Immature natural killer cell (primary cell): ENCODE results near the gene TAAR5. TPM values are rescaled to one million over a fixed set of nuclear protein-coding genes. Genes with fewer than 3 reads are reported as not detected.
"Not testable (repeated sequence)": the region's sequence is repeated elsewhere in the genome, so short reads cannot be mapped to it uniquely, and the experiment has no call there.

Experiments used
- DNase-seq, 3 donors: peaks; one replicate each; pipeline ENCODE4 v3.0.0; 2022; ENCODE audit warnings: mixed read lengths in 1 of 3
- H3K27ac Mint-ChIP-seq, 6 donors: one replicate each; pipeline ENCODE4 v1.8.0; 2020; ENCODE audit warnings: mixed read lengths in 6 of 6, mild to moderate bottlenecking in 5 of 6, inconsistent platforms in 4 of 6, moderate library complexity in 3 of 6
- H3K27me3 Mint-ChIP-seq, 3 donors: one replicate each; pipeline ENCODE4 v1.8.0; 2020 to 2021; ENCODE audit warnings: low read depth in 3 of 3, mild to moderate bottlenecking in 3 of 3, mixed read lengths in 3 of 3, moderate library complexity in 3 of 3, inconsistent platforms in 1 of 3
- H3K36me3 Mint-ChIP-seq, 3 donors: one replicate each; pipeline ENCODE4 v1.8.0; 2020; ENCODE audit warnings: mixed read lengths in 3 of 3, inconsistent platforms in 2 of 3, mild to moderate bottlenecking in 2 of 3
- H3K4me1 Mint-ChIP-seq, 2 donors: one replicate each; pipeline ENCODE4 v1.8.0; 2020; ENCODE audit warnings: inconsistent platforms in 2 of 2, mild to moderate bottlenecking in 2 of 2, mixed read lengths in 2 of 2, moderate library complexity in 1 of 2
- H3K4me3 Mint-ChIP-seq, 5 donors: one replicate each; pipeline ENCODE4 v1.8.0; 2020; ENCODE audit warnings: mild to moderate bottlenecking in 5 of 5, mixed read lengths in 5 of 5, inconsistent platforms in 3 of 5, moderate library complexity in 3 of 5
- H3K9me3 Mint-ChIP-seq, 6 donors: one replicate each; pipeline ENCODE4 v1.8.0; 2020; ENCODE audit warnings: mild to moderate bottlenecking in 6 of 6, mixed read lengths in 6 of 6, inconsistent platforms in 4 of 6, moderate library complexity in 3 of 6
- polyA plus RNA-seq, 3 donors: library from polyadenylated mRNA; unstranded; fragments of 300-500 nt; fragmentation: Illumina TruSeq; gene quantifications; one replicate each; pipeline ENCODE4 v1.2.3, GENCODE V29; 2021

The TAAR5 gene
- polyA plus RNA-seq, 3 donors from 2014 or later: not detected

- H3K36me3 Mint-ChIP-seq, H3K9me3 Mint-ChIP-seq, H3K4me3 Mint-ChIP-seq, DNase-seq, H3K4me1 Mint-ChIP-seq, H3K27ac Mint-ChIP-seq: not testable (repeated sequence)
- peaks cover 1 to 15% (median 4%) of the 10 kb centered on the region in 3 donors for H3K27me3 Mint-ChIP-seq
These were observed 29.5 kb downstream of the TAAR5 start for GRCh38 chr6:132560087-132560486.

- Mint-ChIP-seq H3K9me3 (no peaks in the 10 kb centered on the region), H3K36me3 (no peaks in the 10 kb centered on the region), H3K27me3 (peaks cover 0 to 6% (median 3%) of the 10 kb centered on the region in 3 donors), H3K4me3 (no peak within 1 kb of the TSS), H3K27ac (no peak within 1 kb of the TSS), H3K4me1 (no peaks in the 10 kb centered on the region)
- no peak for DNase-seq
These were observed 37.2 kb downstream of the TAAR5 start, which contains the start of gene TAAR8 for GRCh38 chr6:132552372-132552771. Gene TAAR8 (plus strand): TSS chr6:132552672. CDS start chr6:132552693, 21 bp downstream.

- Mint-ChIP-seq H3K4me3 (no peak overlapping the region), H3K36me3 (no peaks in the 10 kb centered on the region), H3K27ac (no peak overlapping the region), H3K9me3 (no peaks in the 10 kb centered on the region), H3K27me3 (peaks cover 0 to 3% (median 0%) of the 10 kb centered on the region in 3 donors), H3K4me1 (no peaks in the 10 kb centered on the region)
- DNase-seq: no peak
These were observed 38.3 kb downstream of the TAAR5 start for GRCh38 chr6:132551214-132551613.

- DNase-seq: no peak
- no peaks in the 10 kb centered on the region for H3K36me3 Mint-ChIP-seq
- no peak overlapping the region for H3K27ac Mint-ChIP-seq
- no peaks in the 10 kb centered on the region for H3K4me1 Mint-ChIP-seq
- no peaks in the 10 kb centered on the region for H3K9me3 Mint-ChIP-seq
- H3K4me3 Mint-ChIP-seq: no peak overlapping the region
- peaks cover 0 to 3% (median 2%) of the 10 kb centered on the region in 3 donors for H3K27me3 Mint-ChIP-seq
These were observed 40.6 kb downstream of the TAAR5 start for GRCh38 chr6:132548746-132549463.

- Mint-ChIP-seq H3K4me3 (no peak overlapping the region), H3K36me3 (no peaks in the 10 kb centered on the region), H3K4me1 (no peaks in the 10 kb centered on the region), H3K27ac (no peak overlapping the region), H3K27me3 (peaks cover 2 to 4% (median 4%) of the 10 kb centered on the region in 3 donors), H3K9me3 (no peaks in the 10 kb centered on the region)
- no peak for DNase-seq
These were observed 44.7 kb downstream of the TAAR5 start for GRCh38 chr6:132544826-132545225.

Other genes starting within 250 kb of the TAAR5 start
- gene MOXD1, start 188.3 kb downstream of the TAAR5 start, polyA plus RNA-seq: not detected
- gene STX7, start 76.6 kb downstream of the TAAR5 start, polyA plus RNA-seq: 10 to 100 TPM; 25.5 to 37.2 (median 29.8) TPM
- gene TAAR9, start 51.5 kb downstream of the TAAR5 start, polyA plus RNA-seq: not detected
- gene TAAR8, start 37.1 kb downstream of the TAAR5 start, polyA plus RNA-seq: not detected
- not detected for gene TAAR6, start 19.4 kb downstream of the TAAR5 start, polyA plus RNA-seq
- gene TAAR2, start 34.5 kb upstream of the TAAR5 start, polyA plus RNA-seq: not detected
- gene TAAR1, start 69.4 kb upstream of the TAAR5 start, polyA plus RNA-seq: not detected
- under 1 TPM in 1 of 3 donors, not detected in 2; 0.21 TPM for gene VNN1, start 124.3 kb upstream of the TAAR5 start, polyA plus RNA-seq
- gene VNN2, start 168.2 kb upstream of the TAAR5 start, polyA plus RNA-seq: 10 to 100 TPM; 46.8 to 63.6 (median 46.9) TPM
- gene SLC18B1, start 208.9 kb upstream of the TAAR5 start, polyA plus RNA-seq: 1 to 10 TPM; 4.1 to 6.0 (median 4.7) TPM
- 1,000 to 10,000 TPM in 1 of 3 donors, 100 to 1,000 TPM in 2; 551 to 1,120 (median 856) TPM for gene RPS12, start 224.8 kb upstream of the TAAR5 start, polyA plus RNA-seq